K562 (cell line): ENCODE data around the gene ANKMY1. TPM values are rescaled to one million over a fixed set of nuclear protein-coding genes. Genes with fewer than 3 reads are reported as not detected.

ENCODE experiments used
- FOXJ2 ChIP-seq: fragments of 200-800 bp; sonication (Bioruptor generic); IDR thresholded peaks from 2 replicates; pipeline ENCODE4 v1.6.1; 2016; ENCODE audit warnings: missing genetic modification characterization, missing compliant biosample characterization
- FOXP4 ChIP-seq: sonication (generic); formaldehyde crosslinking; IDR thresholded peaks from 2 replicates; pipeline ENCODE4 v1.8.0; 2022; ENCODE audit warnings: mild to moderate bottlenecking, missing genetic modification reagents, borderline replicate concordance
- HMG20B ChIP-seq: fragments of 250-450 bp; sonication (Bioruptor Pico); IDR thresholded peaks from 2 replicates; pipeline ENCODE4 v1.5.0; 2021; ENCODE audit warnings: mild to moderate bottlenecking
- IFI16 ChIP-seq: fragments of 250-450 bp; sonication (Bioruptor Pico); IDR thresholded peaks from 2 replicates; pipeline ENCODE4 v2.1.2; 2022; ENCODE audit warnings: mild to moderate bottlenecking, inconsistent platforms
- MTA3 ChIP-seq: fragments of 450-650 bp; formaldehyde crosslinking; IDR thresholded peaks from 2 replicates; pipeline ENCODE4 v1.6.1; 2017; ENCODE audit warnings: mild to moderate bottlenecking, borderline replicate concordance
- NCOA1 ChIP-seq: fragments of 450-650 bp; IDR thresholded peaks from 2 replicates; pipeline ENCODE4 v1.6.1; 2016; ENCODE audit warnings: low read depth
- PPARD ChIP-seq: fragments of 250-450 bp; sonication (Bioruptor Pico); IDR thresholded peaks from 2 replicates; pipeline ENCODE4 v1.8.0; 2022; ENCODE audit warnings: inconsistent platforms, mild to moderate bottlenecking, moderate library complexity
- RBBP5 ChIP-seq: fragments of 200-600 bp; sonication (generic); IDR thresholded peaks from 2 replicates; pipeline ENCODE4 v1.6.1; 2012; ENCODE audit warnings: borderline replicate concordance, mild to moderate bottlenecking, low read length, control low read depth, inconsistent platforms; ENCODE audit not compliant: insufficient read depth, poor library complexity, severe bottlenecking
- SMAD3 ChIP-seq: fragments of 450-650 bp; formaldehyde crosslinking; conservative IDR thresholded peaks from 2 replicates; pipeline ENCODE4 v1.4.0; 2020; ENCODE audit warnings: mild to moderate bottlenecking
- SMARCA5 ChIP-seq: fragments of 450-650 bp; IDR thresholded peaks from 2 replicates; pipeline ENCODE4 v1.6.1; 2016
- SMARCB1 ChIP-seq: IDR thresholded peaks from 2 replicates; pipeline ENCODE4 v1.6.1; 2011; ENCODE audit warnings: improper control_type of control experiment, low read depth; ENCODE audit not compliant: insufficient read length
- SP2 ChIP-seq: IDR thresholded peaks from 2 replicates; pipeline ENCODE4 v1.6.1; 2011; ENCODE audit warnings: mild to moderate bottlenecking, low read depth, low read length, moderate library complexity; ENCODE audit not compliant: poor library complexity, severe bottlenecking; ENCODE audit errors: extremely low read depth
- TAF1 ChIP-seq: IDR thresholded peaks from 2 replicates; pipeline ENCODE4 v1.6.1; 2011; ENCODE audit warnings: mild to moderate bottlenecking, low read length, moderate library complexity; ENCODE audit not compliant: insufficient read depth, control insufficient read depth, severe bottlenecking; ENCODE audit errors: extremely low read depth
- TCF7 ChIP-seq: sonication (generic); IDR thresholded peaks from 2 replicates; pipeline ENCODE4 v1.6.1; 2016; ENCODE audit warnings: antibody characterized with exemption, borderline replicate concordance
- TRIM28 ChIP-seq: fragments of 450-650 bp; IDR thresholded peaks from 2 replicates; pipeline ENCODE4 v1.6.1; 2017
- ZC3H4 ChIP-seq: sonication (generic); formaldehyde crosslinking; IDR thresholded peaks from 2 replicates; pipeline ENCODE4 v1.9.0; 2021; ENCODE audit warnings: missing genetic modification reagents, borderline replicate concordance
- ZFPM2 ChIP-seq: fragments of 250-450 bp; sonication (Bioruptor Pico); IDR thresholded peaks from 2 replicates; pipeline ENCODE4 v1.5.1; 2022; ENCODE audit warnings: mild to moderate bottlenecking
- ZNF124 ChIP-seq: sonication (generic); formaldehyde crosslinking; IDR thresholded peaks from 2 replicates; pipeline ENCODE4 v1.8.1; 2022; ENCODE audit warnings: missing genetic modification reagents
- ZNF384 ChIP-seq: IDR thresholded peaks from 2 replicates; pipeline ENCODE4 v1.6.1; 2012; ENCODE audit warnings: low read depth, low read length, improper control_type of control experiment
- ZNF444 ChIP-seq: fragments of 250-450 bp; sonication (Bioruptor Pico); IDR thresholded peaks from 2 replicates; pipeline ENCODE4 v1.4.0; 2020; ENCODE audit warnings: mild to moderate bottlenecking, moderate library complexity
- ZNF609 ChIP-seq: sonication (generic); formaldehyde crosslinking; IDR thresholded peaks from 2 replicates; pipeline ENCODE4 v1.8.1; 2023; ENCODE audit warnings: missing genetic modification reagents, mild to moderate bottlenecking, borderline replicate concordance
- ZNF699 ChIP-seq: fragments of 250-450 bp; sonication (Bioruptor Pico); IDR thresholded peaks from 2 replicates; pipeline ENCODE4 v1.8.0; 2021; ENCODE audit warnings: mild to moderate bottlenecking, moderate library complexity; ENCODE audit not compliant: insufficient replicate concordance
- ZNF830 ChIP-seq: fragments of 250-450 bp; sonication (Bioruptor Pico); IDR thresholded peaks from 2 replicates; pipeline ENCODE4 v1.5.0; 2021; ENCODE audit warnings: mild to moderate bottlenecking
- polyA plus RNA-seq, 8 experiments: library from polyadenylated mRNA; depleted of rRNA in 4 of 8; stranded (reverse) in 5 of 8; unstranded in 3 of 8; fragments of >200 nt; fragmentation: Nextera tagmentation in 2 of 8; fragmentation: Illumina TruSeq in 1 of 8; extraction: Ambion mirVana in 2 of 8; extraction: Trizol in 1 of 8; gene quantifications; 2 replicates each; pipeline versions ENCODE4 v1.2.1 to v1.2.3, GENCODE V29; 2011 to 2014; ENCODE audit warnings: inconsistent platforms in 1 of 8, missing spikeins in 1 of 8
- total RNA-seq, 7 experiments: library from RNA; depleted of rRNA in 6 of 7; stranded (reverse); fragments of >200 nt in 6 of 7; fragmentation: Illumina TruSeq in 2 of 7; extraction: Trizol in 2 of 7; gene quantifications; 2 replicates each; pipeline versions ENCODE4 v1.2.1 to v1.2.3, GENCODE V29; 2011 to 2021; ENCODE audit warnings: low replicate concordance in 1 of 7

ANKMY1 gene
- total and polyA plus RNA-seq, 9 of the 15 experiments (the other 6 are each of a cell fraction or from before 2014, with no cell fraction given), result 0.75 to 15.1 (median 11.7) TPM

GRCh38 chr2:240565333-240566202 is 7.8 kb upstream of the ANKMY1 start (continued):
- TF ChIP-seq FOXP4, result no peak
- no peak for TF ChIP-seq IFI16 (CRISPR knock-in tag)
- no peak for TF ChIP-seq ZNF699
- no peak for TF ChIP-seq ZC3H4
- TF ChIP-seq NCOA1, result 0 out of 2 replicates have a peak, but pooled peaks have one; percentile 49
- 0 out of 2 replicates have a peak, but pooled peaks have one; percentile 55 for TF ChIP-seq TCF7
- TF ChIP-seq SMAD3 (CRISPR knock-in tag), result no peak
- no peak for TF ChIP-seq SP2
- no peak for TF ChIP-seq TRIM28
- TF ChIP-seq SMARCB1, result peak; percentile 29
- TF ChIP-seq FOXJ2, result no peak
- TF ChIP-seq TAF1, result peak; percentile 70
- TF ChIP-seq SMARCA5, result no peak
- TF ChIP-seq ZNF444, result no peak
- no peak for TF ChIP-seq ZNF384
- TF ChIP-seq ZNF609 (CRISPR knock-in tag), result no peak
- peak; percentile 56 for TF ChIP-seq RBBP5
- TF ChIP-seq HMG20B (CRISPR knock-in tag), result no peak
- no peak for TF ChIP-seq ZNF124 (CRISPR knock-in tag)
- TF ChIP-seq ZFPM2, result no peak
- no peak for TF ChIP-seq ZNF830 (CRISPR knock-in tag)
- TF ChIP-seq MTA3, result peak; percentile 87; the same call in 1 of the 2 replicates
- no peak for TF ChIP-seq PPARD
